ENCODE data around the gene CMTM8.

Gene CMTM8

DNA sequence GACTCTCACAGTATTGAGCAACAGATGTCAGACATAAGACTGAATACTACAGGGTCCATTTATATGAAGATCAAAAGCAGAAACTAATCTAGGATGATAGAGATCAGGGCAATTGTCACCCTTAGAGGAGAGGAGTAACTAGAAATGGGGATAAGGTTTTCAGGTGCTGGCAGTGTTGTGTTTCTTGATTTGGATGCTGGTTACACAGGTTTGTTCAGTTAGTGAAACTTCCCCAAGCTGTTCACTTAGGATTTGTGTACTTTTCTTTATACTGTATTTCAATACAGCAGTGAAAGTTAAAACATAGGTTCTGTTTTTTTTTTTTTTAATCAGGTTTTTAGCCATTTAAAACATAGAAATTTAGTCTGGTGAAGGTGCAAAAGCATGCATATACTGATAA lies 114.1 kb downstream of the CMTM8 start:
- no peak for ATAC-seq

DNA sequence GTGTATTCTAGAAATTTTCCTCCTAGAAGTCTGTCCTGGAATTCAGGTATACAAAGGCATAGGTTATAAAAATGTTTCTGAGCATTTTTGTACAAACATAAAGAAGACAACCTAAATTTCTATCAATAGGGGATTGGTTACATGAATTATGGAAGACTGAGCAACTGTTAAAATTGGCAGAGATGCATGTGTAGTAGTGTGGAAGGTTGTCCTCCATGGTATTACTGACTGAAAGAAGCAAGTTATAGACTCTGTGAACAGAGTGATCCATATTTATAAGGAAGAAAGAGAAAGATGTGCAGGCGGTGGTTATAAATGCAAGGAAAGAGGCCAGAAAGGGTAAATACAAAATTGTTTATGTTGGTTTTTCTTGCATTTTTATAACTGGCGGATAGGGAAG lies 114.9 kb downstream of the CMTM8 start:
- no peak for ATAC-seq
- TF ChIP-seq, protein P1, sequence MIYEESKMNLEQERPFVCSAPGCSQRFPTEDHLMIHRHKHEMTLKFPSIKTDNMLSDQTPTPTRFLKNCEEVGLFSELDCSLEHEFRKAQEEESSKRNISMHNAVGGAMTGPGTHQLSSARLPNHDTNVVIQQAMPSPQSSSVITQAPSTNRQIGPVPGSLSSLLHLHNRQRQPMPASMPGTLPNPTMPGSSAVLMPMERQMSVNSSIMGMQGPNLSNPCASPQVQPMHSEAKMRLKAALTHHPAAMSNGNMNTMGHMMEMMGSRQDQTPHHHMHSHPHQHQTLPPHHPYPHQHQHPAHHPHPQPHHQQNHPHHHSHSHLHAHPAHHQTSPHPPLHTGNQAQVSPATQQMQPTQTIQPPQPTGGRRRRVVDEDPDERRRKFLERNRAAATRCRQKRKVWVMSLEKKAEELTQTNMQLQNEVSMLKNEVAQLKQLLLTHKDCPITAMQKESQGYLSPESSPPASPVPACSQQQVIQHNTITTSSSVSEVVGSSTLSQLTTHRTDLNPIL (CRISPR knock-in tag; IDR thresholded peaks at IDR 0.05; ENCODE audit: low read depth), result no peak
- no peak for TF ChIP-seq CSDC2 (CRISPR knock-in tag; IDR thresholded peaks at IDR 0.05)
- TF ChIP-seq, protein P2, sequence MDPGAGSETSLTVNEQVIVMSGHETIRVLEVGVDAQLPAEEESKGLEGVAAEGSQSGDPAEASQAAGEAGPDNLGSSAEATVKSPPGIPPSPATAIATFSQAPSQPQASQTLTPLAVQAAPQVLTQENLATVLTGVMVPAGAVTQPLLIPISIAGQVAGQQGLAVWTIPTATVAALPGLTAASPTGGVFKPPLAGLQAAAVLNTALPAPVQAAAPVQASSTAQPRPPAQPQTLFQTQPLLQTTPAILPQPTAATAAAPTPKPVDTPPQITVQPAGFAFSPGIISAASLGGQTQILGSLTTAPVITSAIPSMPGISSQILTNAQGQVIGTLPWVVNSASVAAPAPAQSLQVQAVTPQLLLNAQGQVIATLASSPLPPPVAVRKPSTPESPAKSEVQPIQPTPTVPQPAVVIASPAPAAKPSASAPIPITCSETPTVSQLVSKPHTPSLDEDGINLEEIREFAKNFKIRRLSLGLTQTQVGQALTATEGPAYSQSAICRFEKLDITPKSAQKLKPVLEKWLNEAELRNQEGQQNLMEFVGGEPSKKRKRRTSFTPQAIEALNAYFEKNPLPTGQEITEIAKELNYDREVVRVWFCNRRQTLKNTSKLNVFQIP (CRISPR knock-in tag; IDR thresholded peaks at IDR 0.05; ENCODE audit: borderline replicate concordance, low read depth), result no peak
- no peak for TF ChIP-seq BACH2 (CRISPR knock-in tag; IDR thresholded peaks at IDR 0.05; ENCODE audit: borderline replicate concordance)
- TF ChIP-seq ZC3H10 (CRISPR knock-in tag; IDR thresholded peaks at IDR 0.05), result no peak
- TF ChIP-seq ZNF565 (CRISPR knock-in tag; conservative IDR thresholded peaks at IDR 0.05; ENCODE audit: low read depth), result no peak
- TF ChIP-seq ISL1 (CRISPR knock-in tag; IDR thresholded peaks at IDR 0.05), result no peak
- no peak for TF ChIP-seq OSR1 (CRISPR knock-in tag; IDR thresholded peaks at IDR 0.05)
- TF ChIP-seq ZNF70 (CRISPR knock-in tag; IDR thresholded peaks at IDR 0.05), result no peak
- TF ChIP-seq GLIS3 (CRISPR knock-in tag; IDR thresholded peaks at IDR 0.05), result no peak
- TF ChIP-seq, protein P3, sequence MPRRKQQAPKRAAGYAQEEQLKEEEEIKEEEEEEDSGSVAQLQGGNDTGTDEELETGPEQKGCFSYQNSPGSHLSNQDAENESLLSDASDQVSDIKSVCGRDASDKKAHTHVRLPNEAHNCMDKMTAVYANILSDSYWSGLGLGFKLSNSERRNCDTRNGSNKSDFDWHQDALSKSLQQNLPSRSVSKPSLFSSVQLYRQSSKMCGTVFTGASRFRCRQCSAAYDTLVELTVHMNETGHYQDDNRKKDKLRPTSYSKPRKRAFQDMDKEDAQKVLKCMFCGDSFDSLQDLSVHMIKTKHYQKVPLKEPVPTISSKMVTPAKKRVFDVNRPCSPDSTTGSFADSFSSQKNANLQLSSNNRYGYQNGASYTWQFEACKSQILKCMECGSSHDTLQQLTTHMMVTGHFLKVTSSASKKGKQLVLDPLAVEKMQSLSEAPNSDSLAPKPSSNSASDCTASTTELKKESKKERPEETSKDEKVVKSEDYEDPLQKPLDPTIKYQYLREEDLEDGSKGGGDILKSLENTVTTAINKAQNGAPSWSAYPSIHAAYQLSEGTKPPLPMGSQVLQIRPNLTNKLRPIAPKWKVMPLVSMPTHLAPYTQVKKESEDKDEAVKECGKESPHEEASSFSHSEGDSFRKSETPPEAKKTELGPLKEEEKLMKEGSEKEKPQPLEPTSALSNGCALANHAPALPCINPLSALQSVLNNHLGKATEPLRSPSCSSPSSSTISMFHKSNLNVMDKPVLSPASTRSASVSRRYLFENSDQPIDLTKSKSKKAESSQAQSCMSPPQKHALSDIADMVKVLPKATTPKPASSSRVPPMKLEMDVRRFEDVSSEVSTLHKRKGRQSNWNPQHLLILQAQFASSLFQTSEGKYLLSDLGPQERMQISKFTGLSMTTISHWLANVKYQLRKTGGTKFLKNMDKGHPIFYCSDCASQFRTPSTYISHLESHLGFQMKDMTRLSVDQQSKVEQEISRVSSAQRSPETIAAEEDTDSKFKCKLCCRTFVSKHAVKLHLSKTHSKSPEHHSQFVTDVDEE (CRISPR knock-in tag; IDR thresholded peaks at IDR 0.05), result no peak

More for the DNA sequence above, 114.1 kb downstream of the CMTM8 start:
- TF ChIP-seq, protein P2 (CRISPR knock-in tag; IDR thresholded peaks at IDR 0.05; ENCODE audit: borderline replicate concordance, low read depth), result no peak
- TF ChIP-seq ZNF565 (CRISPR knock-in tag; conservative IDR thresholded peaks at IDR 0.05; ENCODE audit: low read depth) (no peak), PPARA (CRISPR knock-in tag; IDR thresholded peaks at IDR 0.05; ENCODE audit: borderline replicate concordance) (no peak), ZNF70 (CRISPR knock-in tag; IDR thresholded peaks at IDR 0.05) (no peak), CSDC2 (CRISPR knock-in tag; IDR thresholded peaks at IDR 0.05) (no peak), ZNF8 (CRISPR knock-in tag; IDR thresholded peaks at IDR 0.05) (no peak)
- TF ChIP-seq, protein P3 (CRISPR knock-in tag; IDR thresholded peaks at IDR 0.05), result no peak

DNA sequence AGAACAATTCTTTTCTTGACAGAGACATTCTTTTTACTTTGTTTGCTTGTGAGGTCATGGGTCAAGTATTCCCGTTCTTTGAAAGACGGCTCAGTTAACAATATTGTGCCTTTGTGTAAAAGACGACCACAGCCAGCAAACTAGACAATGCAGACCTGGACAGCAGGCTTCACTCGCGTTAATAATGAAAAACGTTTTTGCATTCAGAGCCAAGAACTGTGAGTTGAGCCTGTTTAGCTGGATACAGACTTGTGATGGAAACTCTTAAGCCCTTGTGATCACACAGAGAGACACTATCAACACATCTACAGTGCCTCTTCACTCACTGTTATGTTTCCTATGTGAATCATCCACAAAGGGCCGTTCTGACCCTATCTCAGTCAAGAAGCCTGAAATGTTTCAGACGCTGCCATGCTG lies 115.9 kb downstream of the CMTM8 start:
- peak; percentile 71; the same call in 2 of the 3 replicates for ATAC-seq
- TF ChIP-seq, protein P4, sequence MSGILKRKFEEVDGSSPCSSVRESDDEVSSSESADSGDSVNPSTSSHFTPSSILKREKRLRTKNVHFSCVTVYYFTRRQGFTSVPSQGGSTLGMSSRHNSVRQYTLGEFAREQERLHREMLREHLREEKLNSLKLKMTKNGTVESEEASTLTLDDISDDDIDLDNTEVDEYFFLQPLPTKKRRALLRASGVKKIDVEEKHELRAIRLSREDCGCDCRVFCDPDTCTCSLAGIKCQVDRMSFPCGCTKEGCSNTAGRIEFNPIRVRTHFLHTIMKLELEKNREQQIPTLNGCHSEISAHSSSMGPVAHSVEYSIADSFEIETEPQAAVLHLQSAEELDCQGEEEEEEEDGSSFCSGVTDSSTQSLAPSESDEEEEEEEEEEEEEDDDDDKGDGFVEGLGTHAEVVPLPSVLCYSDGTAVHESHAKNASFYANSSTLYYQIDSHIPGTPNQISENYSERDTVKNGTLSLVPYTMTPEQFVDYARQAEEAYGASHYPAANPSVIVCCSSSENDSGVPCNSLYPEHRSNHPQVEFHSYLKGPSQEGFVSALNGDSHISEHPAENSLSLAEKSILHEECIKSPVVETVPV (CRISPR knock-in tag; IDR thresholded peaks at IDR 0.05), result no peak
- TF ChIP-seq ZNF70 (CRISPR knock-in tag; IDR thresholded peaks at IDR 0.05) (no peak), ZFP30 (CRISPR knock-in tag; IDR thresholded peaks at IDR 0.05) (no peak), ESRRG (CRISPR knock-in tag; IDR thresholded peaks at IDR 0.05) (no peak), OSR1 (CRISPR knock-in tag; IDR thresholded peaks at IDR 0.05) (no peak), SNAI2 (CRISPR knock-in tag; IDR thresholded peaks at IDR 0.05) (no peak), ZNF8 (CRISPR knock-in tag; IDR thresholded peaks at IDR 0.05) (no peak), RARB (CRISPR knock-in tag; IDR thresholded peaks at IDR 0.05) (no peak), CSDC2 (CRISPR knock-in tag; IDR thresholded peaks at IDR 0.05) (0 out of 2 replicates have a peak, but pooled peaks have one; percentile 63), TOX (CRISPR knock-in tag; IDR thresholded peaks at IDR 0.05; ENCODE audit: borderline replicate concordance) (no peak), PPARA (CRISPR knock-in tag; IDR thresholded peaks at IDR 0.05; ENCODE audit: borderline replicate concordance) (no peak), ZNF565 (CRISPR knock-in tag; conservative IDR thresholded peaks at IDR 0.05; ENCODE audit: low read depth) (no peak), ISL1 (CRISPR knock-in tag; IDR thresholded peaks at IDR 0.05) (peak; percentile 42; the same call in 1 of the 2 replicates), ZC3H10 (CRISPR knock-in tag; IDR thresholded peaks at IDR 0.05) (no peak)
- TF ChIP-seq, protein P3 (CRISPR knock-in tag; IDR thresholded peaks at IDR 0.05), result 0 out of 2 replicates have a peak, but pooled peaks have one; percentile 28
- TF ChIP-seq, protein P1 (CRISPR knock-in tag; IDR thresholded peaks at IDR 0.05; ENCODE audit: low read depth), result no peak

Measured in SK-N-SH treated with all-trans-retinoic acid at 6 μM for 48 hours (cell line).